Suprapubic skin (tissue), 3 donors: ENCODE measurements around the gene GIMAP8.

Experiments
- POLR2A ChIP-seq, 2 donors: fragments of 450-650 bp; IDR thresholded peaks; one replicate each; pipeline ENCODE4 v1.6.1; 2017; ENCODE audit warnings: antibody characterized with exemption in 2 of 2, mild to moderate bottlenecking in 2 of 2, moderate library complexity in 2 of 2
- TF ChIP-seq, protein P1 (sequence below), 2 donors: fragments of 200-600 bp in 1 of 2; fragments of 450-650 bp in 1 of 2; sonication (generic) in 1 of 2; IDR thresholded peaks; one replicate each; pipeline ENCODE4 v1.5.1; 2016 to 2019; ENCODE audit warnings: antibody characterized with exemption in 2 of 2, mild to moderate bottlenecking in 1 of 2, moderate library complexity in 1 of 2

DNA sequence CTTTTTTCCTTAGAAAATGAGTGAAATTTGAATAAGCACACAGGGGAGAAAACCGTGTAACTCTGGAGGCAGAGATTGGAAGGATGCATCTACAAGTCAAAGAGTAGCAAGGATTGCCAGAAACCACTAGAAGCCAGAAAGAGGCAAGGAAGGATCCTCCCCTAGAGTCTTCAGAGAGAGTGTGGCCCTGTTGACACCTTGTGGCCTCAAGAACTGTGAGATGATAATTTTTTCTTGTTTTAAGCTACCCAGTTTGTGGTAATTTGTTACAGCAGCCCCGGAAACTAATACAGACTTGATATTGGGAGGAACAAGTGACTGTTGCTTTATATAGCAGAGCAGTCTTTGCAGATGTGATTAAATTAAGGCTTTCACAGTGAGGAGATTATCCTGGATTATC lies 60.6 kb downstream of the GIMAP8 start:
- TF ChIP-seq, protein P1, sequence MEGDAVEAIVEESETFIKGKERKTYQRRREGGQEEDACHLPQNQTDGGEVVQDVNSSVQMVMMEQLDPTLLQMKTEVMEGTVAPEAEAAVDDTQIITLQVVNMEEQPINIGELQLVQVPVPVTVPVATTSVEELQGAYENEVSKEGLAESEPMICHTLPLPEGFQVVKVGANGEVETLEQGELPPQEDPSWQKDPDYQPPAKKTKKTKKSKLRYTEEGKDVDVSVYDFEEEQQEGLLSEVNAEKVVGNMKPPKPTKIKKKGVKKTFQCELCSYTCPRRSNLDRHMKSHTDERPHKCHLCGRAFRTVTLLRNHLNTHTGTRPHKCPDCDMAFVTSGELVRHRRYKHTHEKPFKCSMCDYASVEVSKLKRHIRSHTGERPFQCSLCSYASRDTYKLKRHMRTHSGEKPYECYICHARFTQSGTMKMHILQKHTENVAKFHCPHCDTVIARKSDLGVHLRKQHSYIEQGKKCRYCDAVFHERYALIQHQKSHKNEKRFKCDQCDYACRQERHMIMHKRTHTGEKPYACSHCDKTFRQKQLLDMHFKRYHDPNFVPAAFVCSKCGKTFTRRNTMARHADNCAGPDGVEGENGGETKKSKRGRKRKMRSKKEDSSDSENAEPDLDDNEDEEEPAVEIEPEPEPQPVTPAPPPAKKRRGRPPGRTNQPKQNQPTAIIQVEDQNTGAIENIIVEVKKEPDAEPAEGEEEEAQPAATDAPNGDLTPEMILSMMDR (IDR thresholded peaks at IDR 0.05) = no peak
- TF ChIP-seq POLR2A (IDR thresholded peaks at IDR 0.05) = no peak
